ENCODE measurements around the gene SLX4IP.

SLX4IP gene

GRCh38 chr20:10670501-10671220 lies 235.6 kb downstream of the SLX4IP start:
- DNase-seq, result no peak

- DNase-seq, result no peak
These were observed 236.3 kb downstream of the SLX4IP start for GRCh38 chr20:10671221-10671918.

- DNase-seq, result no peak
These were observed 237.0 kb downstream of the SLX4IP start for GRCh38 chr20:10671919-10672623.

GRCh38 chr20:10672624-10673127 lies 237.6 kb downstream of the SLX4IP start:
- DNase-seq, result no peak

GRCh38 chr20:10673176-10673841 lies 238.2 kb downstream of the SLX4IP start:
- DNase-seq, result no peak

GRCh38 chr20:10673842-10674683 lies 239.0 kb downstream of the SLX4IP start, which contains the start of gene JAG1:
Gene JAG1, minus strand, starts transcription at chr20:10673999. Its CDS starts 469 bp downstream, at chr20:10673530.
- no peak for DNase-seq

GRCh38 chr20:10674684-10675449 lies 239.8 kb downstream of the SLX4IP start:
- DNase-seq, result no peak

- no peak for DNase-seq
These were observed 240.3 kb downstream of the SLX4IP start for GRCh38 chr20:10675450-10675848.

GRCh38 chr20:10676518-10676917 lies 241.4 kb downstream of the SLX4IP start:
- no peak for DNase-seq

Measured in stimulated activated naive CD4-positive, alpha-beta T cell (primary cell).